ENCODE data around the gene LSM6.

GRCh38 chr4:146142768-146143167 is 32.8 kb upstream of the LSM6 start:
- TF ChIP-seq GABPA (IDR thresholded peaks at IDR 0.05; ENCODE audit: low read depth): no peak
- TF ChIP-seq, protein P1, sequence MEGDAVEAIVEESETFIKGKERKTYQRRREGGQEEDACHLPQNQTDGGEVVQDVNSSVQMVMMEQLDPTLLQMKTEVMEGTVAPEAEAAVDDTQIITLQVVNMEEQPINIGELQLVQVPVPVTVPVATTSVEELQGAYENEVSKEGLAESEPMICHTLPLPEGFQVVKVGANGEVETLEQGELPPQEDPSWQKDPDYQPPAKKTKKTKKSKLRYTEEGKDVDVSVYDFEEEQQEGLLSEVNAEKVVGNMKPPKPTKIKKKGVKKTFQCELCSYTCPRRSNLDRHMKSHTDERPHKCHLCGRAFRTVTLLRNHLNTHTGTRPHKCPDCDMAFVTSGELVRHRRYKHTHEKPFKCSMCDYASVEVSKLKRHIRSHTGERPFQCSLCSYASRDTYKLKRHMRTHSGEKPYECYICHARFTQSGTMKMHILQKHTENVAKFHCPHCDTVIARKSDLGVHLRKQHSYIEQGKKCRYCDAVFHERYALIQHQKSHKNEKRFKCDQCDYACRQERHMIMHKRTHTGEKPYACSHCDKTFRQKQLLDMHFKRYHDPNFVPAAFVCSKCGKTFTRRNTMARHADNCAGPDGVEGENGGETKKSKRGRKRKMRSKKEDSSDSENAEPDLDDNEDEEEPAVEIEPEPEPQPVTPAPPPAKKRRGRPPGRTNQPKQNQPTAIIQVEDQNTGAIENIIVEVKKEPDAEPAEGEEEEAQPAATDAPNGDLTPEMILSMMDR (IDR thresholded peaks at IDR 0.05; ENCODE audit: insufficient read depth, low read length): no peak
- TF ChIP-seq, protein P2, sequence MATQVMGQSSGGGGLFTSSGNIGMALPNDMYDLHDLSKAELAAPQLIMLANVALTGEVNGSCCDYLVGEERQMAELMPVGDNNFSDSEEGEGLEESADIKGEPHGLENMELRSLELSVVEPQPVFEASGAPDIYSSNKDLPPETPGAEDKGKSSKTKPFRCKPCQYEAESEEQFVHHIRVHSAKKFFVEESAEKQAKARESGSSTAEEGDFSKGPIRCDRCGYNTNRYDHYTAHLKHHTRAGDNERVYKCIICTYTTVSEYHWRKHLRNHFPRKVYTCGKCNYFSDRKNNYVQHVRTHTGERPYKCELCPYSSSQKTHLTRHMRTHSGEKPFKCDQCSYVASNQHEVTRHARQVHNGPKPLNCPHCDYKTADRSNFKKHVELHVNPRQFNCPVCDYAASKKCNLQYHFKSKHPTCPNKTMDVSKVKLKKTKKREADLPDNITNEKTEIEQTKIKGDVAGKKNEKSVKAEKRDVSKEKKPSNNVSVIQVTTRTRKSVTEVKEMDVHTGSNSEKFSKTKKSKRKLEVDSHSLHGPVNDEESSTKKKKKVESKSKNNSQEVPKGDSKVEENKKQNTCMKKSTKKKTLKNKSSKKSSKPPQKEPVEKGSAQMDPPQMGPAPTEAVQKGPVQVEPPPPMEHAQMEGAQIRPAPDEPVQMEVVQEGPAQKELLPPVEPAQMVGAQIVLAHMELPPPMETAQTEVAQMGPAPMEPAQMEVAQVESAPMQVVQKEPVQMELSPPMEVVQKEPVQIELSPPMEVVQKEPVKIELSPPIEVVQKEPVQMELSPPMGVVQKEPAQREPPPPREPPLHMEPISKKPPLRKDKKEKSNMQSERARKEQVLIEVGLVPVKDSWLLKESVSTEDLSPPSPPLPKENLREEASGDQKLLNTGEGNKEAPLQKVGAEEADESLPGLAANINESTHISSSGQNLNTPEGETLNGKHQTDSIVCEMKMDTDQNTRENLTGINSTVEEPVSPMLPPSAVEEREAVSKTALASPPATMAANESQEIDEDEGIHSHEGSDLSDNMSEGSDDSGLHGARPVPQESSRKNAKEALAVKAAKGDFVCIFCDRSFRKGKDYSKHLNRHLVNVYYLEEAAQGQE (IDR thresholded peaks at IDR 0.05; ENCODE audit: insufficient replicate concordance, low read depth): no peak

All from HL-60 (cell line).